HEK293T (cell line): Measurements from ENCODE around the gene TJP3.

Experiments
- CTCF ChIA-PET: fragments of 350-600 bp; formaldehyde crosslinking; extraction: SDS; loops from one replicate; lab custom pipeline; 2021; ENCODE audit warnings: antibody characterized with exemption, inconsistent platforms; lab: Yijun Ruan, JAX
- POLR2A ChIA-PET: fragments of 350-600 bp; formaldehyde crosslinking; extraction: SDS; loops from one replicate; lab custom pipeline; 2020; ENCODE audit warnings: antibody characterized with exemption, inconsistent platforms; lab: Yijun Ruan, JAX
- DNase-seq: peaks from one replicate; pipeline ENCODE4 v3.0.0; 2012; ENCODE audit warnings: mixed read lengths; ENCODE audit errors: extremely low spot score
- ARNT ChIP-seq: fragments of 450-650 bp; IDR thresholded peaks from 2 replicates; pipeline ENCODE4 v1.6.1; 2017; ENCODE audit warnings: mild to moderate bottlenecking
- BHLHE40 ChIP-seq: fragments of 450-650 bp; IDR thresholded peaks from 2 replicates; pipeline ENCODE4 v1.6.1; 2016; ENCODE audit warnings: mild to moderate bottlenecking, moderate library complexity, borderline replicate concordance
- CTBP1 ChIP-seq: fragments of 450-650 bp; IDR thresholded peaks from 2 replicates; pipeline ENCODE4 v1.6.1; 2016; ENCODE audit warnings: borderline replicate concordance
- ELF4 ChIP-seq: fragments of 450-650 bp; IDR thresholded peaks from 2 replicates; pipeline ENCODE4 v1.6.1; 2017; ENCODE audit warnings: antibody characterized with exemption
- FOXA1 ChIP-seq: fragments of 450-650 bp; IDR thresholded peaks from 2 replicates; pipeline ENCODE4 v1.6.1; 2016; ENCODE audit warnings: mild to moderate bottlenecking
- FOXK2 ChIP-seq: fragments of 450-650 bp; IDR thresholded peaks from 2 replicates; pipeline ENCODE4 v1.6.1; 2016; ENCODE audit warnings: mild to moderate bottlenecking
- FOXM1 ChIP-seq: fragments of 450-650 bp; IDR thresholded peaks from 2 replicates; pipeline ENCODE4 v1.6.1; 2017; ENCODE audit warnings: mild to moderate bottlenecking, borderline replicate concordance
- HDGF ChIP-seq: fragments of 450-650 bp; IDR thresholded peaks from 2 replicates; pipeline ENCODE4 v1.6.1; 2017; ENCODE audit warnings: antibody characterized with exemption, borderline replicate concordance
- L3MBTL2 ChIP-seq: fragments of 450-650 bp; conservative IDR thresholded peaks from 2 replicates; pipeline ENCODE4 v1.6.1; 2016; ENCODE audit warnings: mild to moderate bottlenecking
- LEF1 ChIP-seq: fragments of 450-650 bp; IDR thresholded peaks from 2 replicates; pipeline ENCODE4 v1.6.1; 2017; ENCODE audit warnings: mild to moderate bottlenecking, borderline replicate concordance
- NFRKB ChIP-seq: fragments of 450-650 bp; IDR thresholded peaks from 2 replicates; pipeline ENCODE4 v1.6.1; 2016; ENCODE audit warnings: mild to moderate bottlenecking, moderate library complexity
- PKNOX1 ChIP-seq: fragments of 450-650 bp; IDR thresholded peaks from 2 replicates; pipeline ENCODE4 v1.6.1; 2016
- SP1 ChIP-seq: fragments of 450-650 bp; IDR thresholded peaks from 2 replicates; pipeline ENCODE4 v1.6.1; 2017
- SUZ12 ChIP-seq: fragments of 450-650 bp; IDR thresholded peaks from 2 replicates; pipeline ENCODE4 v1.6.1; 2016; ENCODE audit warnings: mild to moderate bottlenecking
- TARDBP ChIP-seq: fragments of 450-650 bp; IDR thresholded peaks from 2 replicates; pipeline ENCODE4 v1.6.1; 2016
- ZNF384 ChIP-seq: fragments of 450-650 bp; IDR thresholded peaks from 2 replicates; pipeline ENCODE4 v1.6.1; 2016

TJP3 gene

GRCh38 chr19:3790941-3791340 lies 82.8 kb downstream of the TJP3 start:
- POLR2A ChIA-PET, result interaction anchor here (2.2 kb wide), 1 partner anchor 28 kb away, joined by 8 read pairs; the partner anchor contains the start of gene MRPL54
- CTCF ChIA-PET, result no interaction called here
- DNase-seq, result no peak
- no peak for TF ChIP-seq LEF1
- no peak for TF ChIP-seq BHLHE40

GRCh38 chr19:3792114-3792513 lies 83.9 kb downstream of the TJP3 start:
- no peak for DNase-seq
- CTCF ChIA-PET, result interaction anchor here (0.6 kb wide), 1 partner anchor 8 kb away, joined by 7 read pairs; no protein-coding TSS in a partner anchor
- TF ChIP-seq BHLHE40 (no peak), ZNF384 (0 out of 2 replicates have a peak, but pooled peaks have one; percentile 6)
- POLR2A ChIA-PET, result no interaction called here

- ChIA-PET POLR2A (interaction anchor here (0.7 kb wide), 1 partner anchor 31 kb away, joined by 3 read pairs; the partner anchor contains the start of gene MRPL54), CTCF (no interaction called here)
- TF ChIP-seq ZNF384 (no peak), SUZ12 (no peak), LEF1 (no peak), ELF4 (no peak), PKNOX1 (no peak), CTBP1 (no peak), BHLHE40 (no peak), NFRKB (no peak), SP1 (no peak), ARNT (no peak), FOXA1 (no peak), L3MBTL2 (no peak), FOXK2 (no peak)
- DNase-seq, result no peak
These were observed 85.6 kb downstream of the TJP3 start for GRCh38 chr19:3793799-3794198.

- POLR2A ChIA-PET, result interaction anchor here (3.2 kb wide), 1 partner anchor 34 kb away, joined by 15 read pairs; the partner anchor contains the start of gene MRPL54
- DNase-seq, result no peak
- CTCF ChIA-PET, result no interaction called here
- TF ChIP-seq ZNF384 (no peak), NFRKB (no peak), FOXK2 (no peak), PKNOX1 (no peak), FOXA1 (no peak), SP1 (no peak), ELF4 (no peak), TARDBP (no peak), ARNT (no peak), L3MBTL2 (no peak), LEF1 (no peak), FOXM1 (no peak)
These were observed 88.2 kb downstream of the TJP3 start for GRCh38 chr19:3796358-3796757.

GRCh38 chr19:3798137-3798536 lies 90.0 kb downstream of the TJP3 start:
- no peak for TF ChIP-seq L3MBTL2
- no peak for TF ChIP-seq FOXA1
- no peak for TF ChIP-seq ARNT
- TF ChIP-seq FOXM1, result no peak
- no peak for TF ChIP-seq LEF1
- no peak for TF ChIP-seq SP1
- TF ChIP-seq FOXK2, result no peak
- no peak for TF ChIP-seq CTBP1
- TF ChIP-seq BHLHE40, result no peak
- TF ChIP-seq ELF4, result no peak
- TF ChIP-seq NFRKB, result no peak
- TF ChIP-seq TARDBP, result no peak
- no peak for TF ChIP-seq ZNF384
- no peak for TF ChIP-seq PKNOX1
- no peak for TF ChIP-seq HDGF
- ChIA-PET POLR2A (interaction anchor here (3.2 kb wide), 1 partner anchor 35 kb away, joined by 15 read pairs; the partner anchor contains the start of gene MRPL54), CTCF (no interaction called here)
- no peak for DNase-seq
